ENCODE measurements around the gene SCAMP2. TPM values are rescaled to one million over a fixed set of nuclear protein-coding genes. Genes with fewer than 3 reads are reported as not detected.

SCAMP2 gene
- total and polyA plus RNA-seq, 2 of the 13 experiments (the other 11 are each of a cell fraction or from before 2014, with no cell fraction given), result 34.8 to 121 TPM

DNA sequence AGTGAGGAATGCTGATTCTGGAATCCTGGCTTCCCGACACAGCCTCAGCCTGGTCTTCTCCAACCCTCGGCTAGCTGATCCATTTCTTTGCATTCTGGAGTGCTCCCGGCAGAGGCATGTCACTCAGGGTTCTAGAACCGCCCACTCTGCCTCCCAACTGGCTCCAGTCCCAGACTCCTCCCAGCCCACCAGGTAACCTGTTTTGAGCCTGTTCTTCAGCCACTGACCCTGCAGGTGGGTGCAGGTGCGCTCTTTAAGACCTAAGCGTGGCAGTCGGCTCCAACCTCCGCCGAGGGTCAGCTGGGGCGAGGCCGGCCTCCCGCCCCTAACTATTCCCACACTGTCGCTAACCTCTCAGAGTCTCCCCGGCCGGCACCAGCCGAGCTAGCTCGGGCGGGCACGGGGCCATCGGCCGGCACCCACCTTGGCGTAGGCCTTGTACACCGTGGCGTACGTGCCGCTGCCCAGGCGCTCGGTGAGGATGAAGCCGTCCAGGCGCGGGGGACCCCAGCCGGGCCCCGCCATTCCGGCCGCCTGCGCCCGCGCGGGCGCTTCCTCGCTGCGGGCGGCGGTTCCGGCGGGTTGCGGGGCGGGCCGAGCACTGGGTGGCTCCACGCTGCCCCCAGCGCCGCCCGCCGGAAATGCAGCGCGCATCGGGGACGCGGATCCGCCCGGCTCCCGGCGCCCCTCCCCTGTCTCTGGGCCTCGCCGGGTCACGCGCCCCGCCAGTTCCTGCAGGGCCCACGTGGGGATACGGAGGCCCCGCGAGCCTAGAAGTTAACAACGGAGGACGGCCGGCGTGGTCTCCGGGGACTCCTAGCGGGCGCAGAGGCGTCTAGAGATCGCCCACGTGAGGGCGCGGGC lies 30.4 kb downstream of the SCAMP2 start, which contains the start of gene ULK3 (continued):
- TF ChIP-seq CC2D1A (CRISPR knock-in tag; IDR thresholded peaks at IDR 0.05) (no peak), ZNF652 (CRISPR knock-in tag; IDR thresholded peaks at IDR 0.05; ENCODE audit: borderline replicate concordance, low read depth) (no peak), ZNF383 (CRISPR knock-in tag; IDR thresholded peaks at IDR 0.05; ENCODE audit: borderline replicate concordance) (no peak), ZSCAN25 (CRISPR knock-in tag; IDR thresholded peaks at IDR 0.05) (no peak; the same call in 1 of the 2 replicates), SOX5 (CRISPR knock-in tag; IDR thresholded peaks at IDR 0.05; ENCODE audit: borderline replicate concordance) (no peak), KDM3A (CRISPR knock-in tag; IDR thresholded peaks at IDR 0.05; ENCODE audit: low read depth) (0 out of 2 replicates have a peak, but pooled peaks have one; percentile 6), IKZF4 (CRISPR knock-in tag; IDR thresholded peaks at IDR 0.05; ENCODE audit: borderline replicate concordance, low read depth, not compliant biosample characterization) (peak; percentile 68), GATAD1 (CRISPR knock-in tag; IDR thresholded peaks at IDR 0.05) (peak; percentile 16; the same call in 1 of the 2 replicates), KDM1A (CRISPR knock-in tag; IDR thresholded peaks at IDR 0.05) (no peak), POLR2AphosphoS2 (IDR thresholded peaks at IDR 0.05; ENCODE audit: low read depth, low read length) (no peak), ZNF496 (CRISPR knock-in tag; IDR thresholded peaks at IDR 0.05; ENCODE audit: insufficient replicate concordance) (no peak), RORA (CRISPR knock-in tag; IDR thresholded peaks at IDR 0.05) (no peak), HNRNPH1 (optimal IDR thresholded peaks at IDR 0.05; ENCODE audit: low read depth, low read length) (no peak), SALL1 (CRISPR knock-in tag; IDR thresholded peaks at IDR 0.05) (peak; percentile 54; the same call in 1 of the 2 replicates), ZNF891 (CRISPR knock-in tag; IDR thresholded peaks at IDR 0.05) (no peak), ATM (IDR thresholded peaks at IDR 0.05; ENCODE audit: borderline replicate concordance) (no peak)
- TF ChIP-seq, protein P1, sequence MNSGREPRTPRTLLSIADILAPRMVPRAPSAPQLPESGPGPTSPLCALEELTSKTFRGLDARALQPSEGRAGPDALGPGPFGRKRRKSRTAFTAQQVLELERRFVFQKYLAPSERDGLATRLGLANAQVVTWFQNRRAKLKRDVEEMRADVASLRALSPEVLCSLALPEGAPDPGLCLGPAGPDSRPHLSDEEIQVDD (CRISPR knock-in tag; IDR thresholded peaks at IDR 0.05; ENCODE audit: borderline replicate concordance), result 0 out of 2 replicates have a peak, but pooled peaks have one; percentile 48
- TF ChIP-seq, protein P2, sequence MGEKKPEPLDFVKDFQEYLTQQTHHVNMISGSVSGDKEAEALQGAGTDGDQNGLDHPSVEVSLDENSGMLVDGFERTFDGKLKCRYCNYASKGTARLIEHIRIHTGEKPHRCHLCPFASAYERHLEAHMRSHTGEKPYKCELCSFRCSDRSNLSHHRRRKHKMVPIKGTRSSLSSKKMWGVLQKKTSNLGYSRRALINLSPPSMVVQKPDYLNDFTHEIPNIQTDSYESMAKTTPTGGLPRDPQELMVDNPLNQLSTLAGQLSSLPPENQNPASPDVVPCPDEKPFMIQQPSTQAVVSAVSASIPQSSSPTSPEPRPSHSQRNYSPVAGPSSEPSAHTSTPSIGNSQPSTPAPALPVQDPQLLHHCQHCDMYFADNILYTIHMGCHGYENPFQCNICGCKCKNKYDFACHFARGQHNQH (CRISPR knock-in tag; IDR thresholded peaks at IDR 0.05), result no peak
- TF ChIP-seq, protein P3, sequence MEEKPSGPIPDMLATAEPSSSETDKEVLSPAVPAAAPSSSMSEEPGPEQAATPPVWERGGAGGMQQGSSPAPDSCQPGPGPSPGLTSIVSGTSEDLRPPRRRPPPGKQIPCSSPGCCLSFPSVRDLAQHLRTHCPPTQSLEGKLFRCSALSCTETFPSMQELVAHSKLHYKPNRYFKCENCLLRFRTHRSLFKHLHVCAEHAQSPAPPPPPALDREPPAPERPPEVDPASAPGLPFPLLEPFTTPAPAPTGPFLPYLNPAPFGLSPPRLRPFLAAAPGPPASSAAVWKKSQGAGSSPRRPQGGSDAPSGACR (CRISPR knock-in tag; IDR thresholded peaks at IDR 0.05), result no peak
- TF ChIP-seq, protein P4, sequence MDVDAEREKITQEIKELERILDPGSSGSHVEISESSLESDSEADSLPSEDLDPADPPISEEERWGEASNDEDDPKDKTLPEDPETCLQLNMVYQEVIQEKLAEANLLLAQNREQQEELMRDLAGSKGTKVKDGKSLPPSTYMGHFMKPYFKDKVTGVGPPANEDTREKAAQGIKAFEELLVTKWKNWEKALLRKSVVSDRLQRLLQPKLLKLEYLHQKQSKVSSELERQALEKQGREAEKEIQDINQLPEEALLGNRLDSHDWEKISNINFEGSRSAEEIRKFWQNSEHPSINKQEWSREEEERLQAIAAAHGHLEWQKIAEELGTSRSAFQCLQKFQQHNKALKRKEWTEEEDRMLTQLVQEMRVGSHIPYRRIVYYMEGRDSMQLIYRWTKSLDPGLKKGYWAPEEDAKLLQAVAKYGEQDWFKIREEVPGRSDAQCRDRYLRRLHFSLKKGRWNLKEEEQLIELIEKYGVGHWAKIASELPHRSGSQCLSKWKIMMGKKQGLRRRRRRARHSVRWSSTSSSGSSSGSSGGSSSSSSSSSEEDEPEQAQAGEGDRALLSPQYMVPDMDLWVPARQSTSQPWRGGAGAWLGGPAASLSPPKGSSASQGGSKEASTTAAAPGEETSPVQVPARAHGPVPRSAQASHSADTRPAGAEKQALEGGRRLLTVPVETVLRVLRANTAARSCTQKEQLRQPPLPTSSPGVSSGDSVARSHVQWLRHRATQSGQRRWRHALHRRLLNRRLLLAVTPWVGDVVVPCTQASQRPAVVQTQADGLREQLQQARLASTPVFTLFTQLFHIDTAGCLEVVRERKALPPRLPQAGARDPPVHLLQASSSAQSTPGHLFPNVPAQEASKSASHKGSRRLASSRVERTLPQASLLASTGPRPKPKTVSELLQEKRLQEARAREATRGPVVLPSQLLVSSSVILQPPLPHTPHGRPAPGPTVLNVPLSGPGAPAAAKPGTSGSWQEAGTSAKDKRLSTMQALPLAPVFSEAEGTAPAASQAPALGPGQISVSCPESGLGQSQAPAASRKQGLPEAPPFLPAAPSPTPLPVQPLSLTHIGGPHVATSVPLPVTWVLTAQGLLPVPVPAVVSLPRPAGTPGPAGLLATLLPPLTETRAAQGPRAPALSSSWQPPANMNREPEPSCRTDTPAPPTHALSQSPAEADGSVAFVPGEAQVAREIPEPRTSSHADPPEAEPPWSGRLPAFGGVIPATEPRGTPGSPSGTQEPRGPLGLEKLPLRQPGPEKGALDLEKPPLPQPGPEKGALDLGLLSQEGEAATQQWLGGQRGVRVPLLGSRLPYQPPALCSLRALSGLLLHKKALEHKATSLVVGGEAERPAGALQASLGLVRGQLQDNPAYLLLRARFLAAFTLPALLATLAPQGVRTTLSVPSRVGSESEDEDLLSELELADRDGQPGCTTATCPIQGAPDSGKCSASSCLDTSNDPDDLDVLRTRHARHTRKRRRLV (CRISPR knock-in tag; IDR thresholded peaks at IDR 0.05), result no peak
- TF ChIP-seq, protein P5, sequence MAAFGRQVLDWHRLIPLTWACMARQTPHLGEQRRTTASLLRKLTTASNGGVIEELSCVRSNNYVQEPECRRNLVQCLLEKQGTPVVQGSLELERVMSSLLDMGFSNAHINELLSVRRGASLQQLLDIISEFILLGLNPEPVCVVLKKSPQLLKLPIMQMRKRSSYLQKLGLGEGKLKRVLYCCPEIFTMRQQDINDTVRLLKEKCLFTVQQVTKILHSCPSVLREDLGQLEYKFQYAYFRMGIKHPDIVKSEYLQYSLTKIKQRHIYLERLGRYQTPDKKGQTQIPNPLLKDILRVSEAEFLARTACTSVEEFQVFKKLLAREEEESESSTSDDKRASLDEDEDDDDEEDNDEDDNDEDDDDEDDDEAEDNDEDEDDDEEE (CRISPR knock-in tag; IDR thresholded peaks at IDR 0.05), result 0 out of 2 replicates have a peak, but pooled peaks have one; percentile 28

All from HepG2 (cell line).